GM12878 (cell line): ENCODE measurements around the gene DTNA.

Experiments used
- MYC ChIP-seq: IDR thresholded peaks from 2 replicates; pipeline ENCODE4 v1.6.1; 2011; ENCODE audit warnings: mild to moderate bottlenecking, low read length, moderate library complexity, inconsistent platforms; ENCODE audit not compliant: insufficient read depth, insufficient replicate concordance, insufficient read length, severe bottlenecking
- SIN3A ChIP-seq: IDR thresholded peaks from 2 replicates; pipeline ENCODE4 v1.6.1; 2012; ENCODE audit warnings: low read depth, low read length, improper control_type of control experiment
- ZSCAN29 ChIP-seq: fragments of 450-650 bp; IDR thresholded peaks from 2 replicates; pipeline ENCODE4 v1.6.1; 2017; ENCODE audit warnings: mild to moderate bottlenecking, moderate library complexity

- TF ChIP-seq SIN3A (no peak), ZSCAN29 (no peak), MYC (no peak)
Measured at GRCh38 chr18:34933909-34934661, 224.0 kb downstream of the DTNA start.
